ENCODE measurements around the gene SLC24A3.

- TF ChIP-seq CTCF (IDR thresholded peaks at IDR 0.05) = no peak
- TF ChIP-seq EP300 (IDR thresholded peaks at IDR 0.05) = no peak
- TF ChIP-seq POLR2A (IDR thresholded peaks at IDR 0.05) = no peak
- no peak for TF ChIP-seq POLR2AphosphoS5 (IDR thresholded peaks at IDR 0.05)
Measured at GRCh38 chr20:19407196-19407595, 194.8 kb downstream of the SLC24A3 start.

Measured in upper lobe of left lung (tissue), 4 donors.